VCaP (cell line): Measurements from ENCODE around the gene MAPK1.
A peak's percentile ranks its signal among the peaks of the same experiment; 100 is the strongest.

Experiments
- H3K27ac ChIP-seq: fragments of 450-650 bp; 2 replicates; pipeline ENCODE4 v1.5.1; 2017
- CTCF ChIP-seq: fragments of 450-650 bp; conservative IDR thresholded peaks from 2 replicates; pipeline ENCODE4 v1.5.1; 2017; ENCODE audit warnings: mild to moderate bottlenecking, moderate library complexity

The MAPK1 gene

DNA sequence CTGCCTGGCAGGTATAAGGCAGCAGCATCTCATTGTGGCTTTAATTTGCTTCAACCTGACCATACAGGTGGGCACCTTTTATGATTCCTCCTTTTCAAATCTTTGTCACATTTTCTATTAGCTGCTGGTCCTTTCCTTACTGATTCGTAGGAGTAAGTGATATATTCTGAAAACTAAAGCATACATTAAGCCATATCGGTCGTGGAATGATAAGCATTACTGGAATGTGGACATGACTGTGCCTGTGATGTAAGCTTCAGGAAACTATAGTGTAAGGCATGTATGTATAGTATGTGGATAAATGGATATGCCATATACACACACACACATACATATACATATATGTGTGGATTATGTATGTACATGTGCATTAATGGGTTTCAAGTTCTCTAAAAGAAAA, 152.7 kb downstream of the MAPK1 start:
- no peak overlapping the region for H3K27ac ChIP-seq
- TF ChIP-seq CTCF: no peak

- TF ChIP-seq CTCF: no peak
- no peak overlapping the region for H3K27ac ChIP-seq
Measured at GRCh38 chr22:21714059-21714770, 153.2 kb downstream of the MAPK1 start.

DNA sequence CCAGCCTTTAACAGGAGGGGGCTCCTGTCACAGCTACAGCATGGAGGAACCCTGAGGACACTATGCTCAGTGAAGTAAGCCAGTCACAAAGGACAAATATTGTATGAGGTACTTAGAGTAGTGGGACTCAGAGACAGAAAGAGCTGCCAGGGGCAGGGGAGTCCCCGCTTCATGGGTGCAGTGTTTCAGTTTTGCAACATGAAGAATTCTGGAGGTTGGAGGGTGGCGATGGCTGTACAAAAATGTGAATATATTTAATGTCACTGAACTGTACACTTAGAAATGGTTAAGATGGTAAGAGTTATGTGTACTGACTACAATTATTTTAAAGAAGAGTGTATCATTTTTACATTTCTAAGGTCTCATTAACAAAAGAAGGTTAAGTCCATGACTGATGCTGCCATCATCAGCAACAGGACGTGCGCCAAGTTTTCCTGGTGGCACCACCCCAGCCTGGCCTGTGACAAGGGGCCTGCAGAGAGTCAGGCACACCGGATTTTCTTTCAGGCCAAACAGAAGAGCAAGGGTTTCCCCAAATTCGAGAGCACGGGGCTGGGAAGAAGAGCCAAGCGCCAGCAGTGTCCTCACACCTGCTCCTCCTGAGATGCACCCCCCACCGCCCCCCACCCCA, 153.9 kb downstream of the MAPK1 start:
- H3K27ac ChIP-seq: peak overlapping the region; percentile 10; the same call in 1 of the 2 replicates
- no peak; the same call in 1 of the 2 replicates for TF ChIP-seq CTCF

- H3K27ac ChIP-seq: peak overlapping the region; percentile 10; the same call in 1 of the 2 replicates
- TF ChIP-seq CTCF: peak; percentile 91
Measured at GRCh38 chr22:21712751-21713427, 154.6 kb downstream of the MAPK1 start.

DNA sequence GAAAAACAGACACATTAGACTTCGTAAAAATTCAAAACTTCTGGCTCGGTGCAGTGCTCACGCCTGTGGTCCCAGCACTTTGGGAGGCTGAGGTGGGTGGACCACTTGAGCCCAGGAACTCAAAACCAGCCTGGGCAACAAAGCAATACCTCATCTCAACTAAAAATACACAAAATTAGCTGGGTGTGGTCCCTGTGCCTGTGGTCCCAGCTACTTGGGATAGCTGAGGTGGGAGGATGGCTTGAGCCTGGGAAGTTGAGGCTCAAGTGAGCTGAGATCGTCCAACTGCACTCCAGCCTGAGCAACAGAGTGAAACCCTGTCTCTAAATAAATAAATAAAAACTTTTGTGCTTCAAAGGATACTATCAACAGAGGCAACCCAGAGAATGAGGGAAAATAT, 155.6 kb downstream of the MAPK1 start:
- no peak for TF ChIP-seq CTCF
- H3K27ac ChIP-seq: no peak overlapping the region

GRCh38 chr22:21710156-21710555, 157.3 kb downstream of the MAPK1 start:
- TF ChIP-seq CTCF: no peak
- peak overlapping the region; percentile 95; the same call in 1 of the 2 replicates for H3K27ac ChIP-seq

GRCh38 chr22:21709688-21710087, 157.8 kb downstream of the MAPK1 start:
- H3K27ac ChIP-seq: peak overlapping the region; percentile 95
- TF ChIP-seq CTCF: no peak
